SHP77 treated with DMSO at 0.1 percent for 48 hours (cell line): ENCODE measurements around the gene PLIN4.
"Not testable (repeated sequence)": the region's sequence is repeated elsewhere in the genome, so short reads cannot be mapped to it uniquely, and the experiment has no call there.

Source experiments
- DNase-seq: peaks from one replicate; lab custom pipeline; 2025; lab: John Stamatoyannopoulos, UW

The PLIN4 gene

GRCh38 chr19:4518345-4519171 is at the start of gene PLIN4:
Gene PLIN4, minus strand, starts transcription at chr19:4518486. Its CDS starts 214 bp downstream, at chr19:4518272.
- no peak for DNase-seq

GRCh38 chr19:4567584-4568071 is 49.3 kb upstream of the PLIN4 start:
- peak; percentile 18 for DNase-seq

- no peak for DNase-seq
Observed at GRCh38 chr19:4566402-4567051, 48.2 kb upstream of the PLIN4 start.

- DNase-seq: not testable (repeated sequence)
Observed at GRCh38 chr19:4563562-4563961, 45.3 kb upstream of the PLIN4 start.

- not testable (repeated sequence) for DNase-seq
Observed at GRCh38 chr19:4562085-4562484, 43.8 kb upstream of the PLIN4 start.

GRCh38 chr19:4559569-4559968 is 41.3 kb upstream of the PLIN4 start, which contains the start of gene SEMA6B:
Gene SEMA6B, minus strand, starts transcription at chr19:4559684. Its CDS starts 1,227 bp downstream, at chr19:4558457.
- DNase-seq: no peak

- DNase-seq: no peak
Observed at GRCh38 chr19:4557971-4558941, 40.0 kb upstream of the PLIN4 start.

- DNase-seq: no peak
Observed at GRCh38 chr19:4557144-4557970, 39.1 kb upstream of the PLIN4 start.

GRCh38 chr19:4556597-4557127 is 38.4 kb upstream of the PLIN4 start:
- DNase-seq: no peak

- DNase-seq: no peak
Observed at GRCh38 chr19:4555657-4556561, 37.6 kb upstream of the PLIN4 start.

GRCh38 chr19:4554717-4555116 is 36.4 kb upstream of the PLIN4 start:
- DNase-seq: no peak

- DNase-seq: no peak
Observed at GRCh38 chr19:4553775-4554174, 35.5 kb upstream of the PLIN4 start.

GRCh38 chr19:4553092-4553695 is 34.9 kb upstream of the PLIN4 start:
- no peak for DNase-seq

GRCh38 chr19:4552525-4552819 is 34.2 kb upstream of the PLIN4 start:
- DNase-seq: no peak

GRCh38 chr19:4550479-4551050 is 32.3 kb upstream of the PLIN4 start:
- no peak for DNase-seq

GRCh38 chr19:4550018-4550417 is 31.7 kb upstream of the PLIN4 start:
- no peak for DNase-seq

GRCh38 chr19:4548238-4548584 is 29.9 kb upstream of the PLIN4 start:
- DNase-seq: no peak

- no peak for DNase-seq
Observed at GRCh38 chr19:4547303-4548237, 29.3 kb upstream of the PLIN4 start.
